GM21528 (cell line): ENCODE measurements around the gene PLAGL1.
"Not testable (repeated sequence)": the region's sequence is repeated elsewhere in the genome, so short reads cannot be mapped to it uniquely, and the experiment has no call there.

ENCODE experiments used
- ATAC-seq: cut with Tn5 transposase; IDR thresholded peaks from one replicate; pipeline ENCODE4 v1.9.1; 2021; ENCODE audit warnings: mild to moderate bottlenecking, moderate library complexity; ENCODE audit not compliant: unreplicated experiment, low FRiP score

PLAGL1 gene

GRCh38 chr6:143941852-143942627 is 66.0 kb downstream of the PLAGL1 start:
- ATAC-seq: no peak

DNA sequence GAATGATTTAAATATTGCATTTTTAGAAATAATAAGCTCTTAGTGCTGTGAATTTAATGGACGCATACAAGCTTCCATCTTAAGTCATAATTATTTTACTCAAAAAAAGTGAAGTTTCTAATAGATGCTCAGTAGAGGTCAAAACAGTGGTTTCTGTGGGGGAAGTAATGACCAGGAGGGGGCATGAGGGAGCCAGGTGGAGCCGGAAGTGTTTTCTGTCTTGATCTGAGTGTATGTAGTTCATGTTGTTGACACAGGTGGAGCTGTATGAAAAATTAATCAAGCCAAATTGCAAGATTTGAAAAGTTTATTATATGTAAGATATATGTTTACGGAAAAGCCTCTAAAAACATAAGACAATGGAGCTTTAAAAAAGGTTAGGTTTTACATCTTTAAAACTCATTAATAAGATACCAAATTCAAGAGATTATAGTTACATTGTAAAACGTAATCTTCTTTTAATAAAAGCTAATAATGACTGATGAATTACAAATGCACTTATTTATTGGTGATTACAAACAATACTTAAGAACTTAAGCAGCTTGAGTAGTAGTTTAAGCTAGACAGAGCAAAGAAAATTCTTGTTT is 68.0 kb downstream of the PLAGL1 start:
- peak; percentile 94 for ATAC-seq

- ATAC-seq: no peak
Observed at GRCh38 chr6:143939364-143939763, 68.7 kb downstream of the PLAGL1 start.

- ATAC-seq: no peak
Observed at GRCh38 chr6:143937668-143937970, 70.4 kb downstream of the PLAGL1 start.

GRCh38 chr6:143936778-143937667 is 71.0 kb downstream of the PLAGL1 start:
- no peak for ATAC-seq

DNA sequence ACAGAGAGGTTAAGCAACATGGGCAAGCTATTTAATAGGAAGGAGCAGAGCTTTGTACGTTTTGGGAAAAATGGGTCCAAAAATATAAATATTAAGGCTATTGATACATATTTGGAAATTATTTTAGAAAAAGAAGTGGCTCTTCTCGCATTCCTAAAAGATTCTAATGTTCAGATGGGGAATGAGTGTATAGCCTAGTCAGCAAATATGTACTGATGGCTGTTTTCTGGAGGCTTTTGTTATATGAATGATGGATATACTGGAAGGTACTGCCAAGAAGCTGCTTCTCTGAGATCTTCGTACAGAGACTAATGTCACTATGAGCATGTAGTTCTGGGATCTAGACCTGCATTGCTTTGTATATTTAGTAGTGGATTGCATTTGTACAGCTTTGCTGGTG is 71.7 kb downstream of the PLAGL1 start:
- no peak for ATAC-seq

GRCh38 chr6:143934867-143935266 is 73.2 kb downstream of the PLAGL1 start:
- ATAC-seq: no peak

- no peak for ATAC-seq
Observed at GRCh38 chr6:143934331-143934730, 73.7 kb downstream of the PLAGL1 start.

- ATAC-seq: no peak
Observed at GRCh38 chr6:143929975-143930374, 78.1 kb downstream of the PLAGL1 start.

GRCh38 chr6:143928853-143929252 is 79.2 kb downstream of the PLAGL1 start:
- ATAC-seq: no peak

GRCh38 chr6:143917026-143917425 is 91.0 kb downstream of the PLAGL1 start:
- not testable (repeated sequence) for ATAC-seq

DNA sequence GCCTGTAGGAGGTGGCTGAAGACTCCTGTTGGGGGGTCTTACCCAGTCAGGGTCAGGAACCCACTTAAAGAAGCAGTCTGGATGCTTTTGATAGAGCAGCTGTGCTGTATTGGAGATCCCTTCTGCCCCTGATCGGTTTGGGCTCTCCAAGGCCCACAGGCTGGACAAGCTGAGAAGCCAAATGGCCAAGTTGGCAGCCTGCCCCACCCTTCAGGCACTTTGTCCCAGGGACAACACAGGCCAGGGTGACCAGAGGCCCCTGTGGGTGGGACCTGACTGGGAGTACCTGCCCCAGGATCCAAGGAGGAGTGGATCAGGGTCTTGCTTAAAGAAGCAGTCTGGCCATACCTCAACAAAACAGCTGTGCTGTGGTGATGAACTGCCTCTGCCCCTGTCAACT is 95.4 kb downstream of the PLAGL1 start:
- ATAC-seq: no peak

- no peak for ATAC-seq
Observed at GRCh38 chr6:143911028-143911427, 97.0 kb downstream of the PLAGL1 start.

DNA sequence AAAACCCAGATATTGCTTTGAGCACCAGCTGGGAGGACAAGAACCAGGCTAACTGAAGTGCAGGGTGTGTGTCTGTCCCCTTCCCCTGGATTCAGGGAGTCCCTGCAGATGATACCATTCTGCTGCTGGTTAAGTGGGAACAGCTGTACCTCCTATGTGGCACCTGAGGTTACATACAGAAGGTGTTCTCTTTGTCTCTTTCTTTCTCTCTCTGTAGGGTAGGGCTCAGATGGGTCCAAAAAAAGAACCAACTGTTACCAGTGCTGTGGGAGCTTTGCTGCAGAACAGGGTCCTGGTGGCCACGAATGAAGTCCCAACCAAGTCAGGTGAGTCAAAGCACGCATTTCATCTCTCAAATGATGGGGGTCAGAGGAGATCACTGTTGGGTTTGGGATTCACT is 105.2 kb downstream of the PLAGL1 start:
- no peak for ATAC-seq

DNA sequence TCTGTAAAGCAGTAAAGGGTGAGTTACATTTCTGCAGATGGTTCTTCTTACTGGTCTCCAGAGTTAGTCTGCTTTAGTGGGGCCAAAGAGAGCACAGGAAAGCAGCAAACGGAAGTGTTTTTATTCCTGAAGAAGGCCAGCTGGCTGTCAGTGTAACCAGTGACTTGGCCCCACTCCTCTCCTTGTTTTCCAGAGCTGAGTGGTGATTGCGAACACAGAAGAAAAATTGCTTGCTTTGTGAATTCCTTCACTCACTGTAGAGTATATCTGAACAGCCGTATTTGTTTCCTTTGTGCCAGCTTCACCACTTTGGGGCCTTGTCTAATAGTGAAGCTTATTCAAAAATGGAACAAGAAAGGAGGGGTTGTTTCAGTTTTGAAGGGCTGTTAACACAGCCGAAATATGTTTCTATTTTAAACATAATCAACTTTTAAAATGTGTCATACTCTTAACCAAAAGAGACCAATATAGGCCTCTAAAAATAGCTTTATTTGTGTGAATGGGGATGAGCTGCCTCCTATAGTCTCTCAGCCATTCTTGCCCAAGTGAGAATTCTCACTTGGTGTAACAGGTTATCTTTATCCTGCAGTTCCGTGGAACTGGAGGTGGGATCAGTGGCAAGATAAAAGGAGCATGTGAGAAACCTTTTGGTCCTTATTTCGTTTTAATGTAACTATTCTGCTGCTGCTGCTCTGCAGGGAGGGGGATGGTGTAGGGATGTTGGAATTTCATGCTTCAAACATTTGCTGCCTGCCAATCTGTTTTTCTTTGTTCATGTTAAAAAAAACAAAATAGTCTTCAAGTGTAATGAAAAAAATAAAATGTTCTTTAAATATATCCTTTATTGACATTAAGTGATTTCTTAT is 105.9 kb downstream of the PLAGL1 start:
- ATAC-seq: peak; percentile 96

DNA sequence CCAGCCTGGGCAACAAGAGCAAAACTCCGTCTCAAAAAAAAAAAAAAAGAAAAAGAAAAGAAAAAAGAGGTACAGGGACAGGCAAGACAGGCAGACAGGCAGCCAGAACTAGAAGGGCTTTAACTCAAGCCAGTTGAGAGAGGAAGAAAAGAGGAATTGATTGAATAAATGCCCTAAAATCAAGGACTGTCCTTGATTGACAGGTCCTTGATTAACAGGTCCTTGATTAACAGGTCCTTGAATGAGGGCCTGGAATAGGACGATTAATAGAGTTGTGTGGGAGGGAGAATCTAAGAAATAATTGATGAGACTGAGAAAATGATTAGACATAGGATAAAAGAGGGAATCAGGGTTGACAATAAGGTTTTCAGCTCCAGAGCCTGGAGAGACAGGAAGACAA is 107.7 kb downstream of the PLAGL1 start:
- no peak for ATAC-seq

- no peak for ATAC-seq
Observed at GRCh38 chr6:143896126-143896860, 111.8 kb downstream of the PLAGL1 start.

DNA sequence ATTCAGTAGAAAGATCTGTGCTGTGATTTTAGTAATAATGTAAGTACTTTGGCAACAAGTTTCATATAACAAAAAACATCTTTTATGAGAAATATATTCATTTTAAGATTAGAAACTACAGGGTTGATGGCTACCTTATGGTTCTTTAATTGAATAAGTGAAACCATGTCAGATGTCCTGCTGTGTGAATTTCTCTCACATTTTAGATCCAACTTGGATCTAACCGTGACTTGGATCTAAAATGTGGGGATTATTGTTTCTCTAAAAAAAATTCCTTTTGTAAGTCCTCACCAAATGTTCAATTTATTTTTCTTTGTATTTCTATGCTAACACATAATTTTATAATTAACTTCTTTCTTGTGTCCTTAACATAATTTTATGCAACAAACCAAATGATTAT is 113.4 kb downstream of the PLAGL1 start:
- ATAC-seq: no peak
